Neural crest cell (in vitro differentiated cells): ENCODE measurements around the gene SHISA8. TPM values are rescaled to one million over a fixed set of nuclear protein-coding genes. Genes with fewer than 3 reads are reported as not detected.
A peak's percentile ranks its signal among the peaks of the same experiment; 100 is the strongest.

ENCODE experiments used
- DNase-seq: peaks from one replicate; pipeline ENCODE4 v3.0.0; 2021; ENCODE audit warnings: low read depth, mixed read lengths, low spot score
- H3K27ac Mint-ChIP-seq: one replicate; pipeline ENCODE4 v1.8.0; 2021; ENCODE audit warnings: mild to moderate bottlenecking, mixed read lengths; ENCODE audit not compliant: unreplicated experiment
- H3K27me3 Mint-ChIP-seq: 2 replicates; pipeline ENCODE4 v1.8.0; 2021; ENCODE audit warnings: low read depth, mild to moderate bottlenecking, mixed read lengths
- H3K36me3 Mint-ChIP-seq: 2 replicates; pipeline ENCODE4 v1.8.0; 2021; ENCODE audit warnings: low read depth, mild to moderate bottlenecking, mixed read lengths
- H3K4me1 Mint-ChIP-seq: 2 replicates; pipeline ENCODE4 v1.8.0; 2021; ENCODE audit warnings: mixed read lengths
- H3K4me3 Mint-ChIP-seq: one replicate; pipeline ENCODE4 v1.8.0; 2021; ENCODE audit warnings: mild to moderate bottlenecking, mixed read lengths
- H3K9me3 Mint-ChIP-seq: 2 replicates; pipeline ENCODE4 v1.8.0; 2021; ENCODE audit warnings: mixed read lengths
- CTCF ChIP-seq: fragments of 200-600 bp; sonication (generic); conservative IDR thresholded peaks from 2 replicates; pipeline ENCODE4 v1.5.0; 2021; ENCODE audit warnings: antibody characterized with exemption, mild to moderate bottlenecking
- total RNA-seq: library from RNA; stranded (reverse); gene quantifications from 2 replicates; pipeline ENCODE4 v1.2.1, GENCODE V29; 2021

Gene SHISA8
- total RNA-seq, 1 donor from 2014 or later = 0.19 TPM

DNA sequence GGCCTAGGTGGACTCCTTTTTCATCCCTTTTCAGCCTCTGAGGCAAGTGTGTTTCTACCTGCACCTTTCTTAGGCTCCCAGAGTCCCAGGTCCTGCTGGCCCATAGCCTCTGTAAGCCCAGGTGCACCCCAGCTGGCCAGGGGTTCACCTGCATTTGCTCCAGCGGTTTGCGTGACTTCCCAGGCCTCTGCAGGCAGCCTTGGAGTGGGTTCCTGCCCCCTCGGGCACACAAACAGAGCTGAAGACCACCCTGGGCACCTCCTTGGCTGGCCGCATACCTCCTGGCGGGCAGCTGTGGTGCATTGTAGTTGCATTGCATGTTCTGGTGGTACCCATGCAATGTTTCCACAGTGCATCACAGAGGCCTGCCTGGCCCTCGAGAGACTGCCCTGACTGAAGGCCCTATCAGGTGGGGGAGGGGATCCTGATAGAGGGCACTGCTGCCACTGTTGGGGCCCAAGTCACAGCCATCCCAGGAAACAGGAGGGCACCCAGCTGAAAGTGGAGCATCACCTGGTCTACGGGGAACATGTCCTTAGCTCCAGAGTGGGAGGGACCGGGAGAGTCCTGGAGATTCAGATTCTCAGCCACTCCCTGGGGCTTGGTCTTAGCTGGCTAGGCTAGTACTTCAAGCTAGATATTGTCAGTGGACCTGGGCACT lies 14.1 kb downstream of the SHISA8 start:
- Mint-ChIP-seq H3K27ac (no peak overlapping the region), H3K4me1 (no peaks in the 10 kb centered on the region), H3K4me3 (no peak overlapping the region), H3K27me3 (peaks cover 3% of the 10 kb centered on the region), H3K36me3 (peaks cover 7% of the 10 kb centered on the region), H3K9me3 (no peaks in the 10 kb centered on the region)
- no peak for DNase-seq
- TF ChIP-seq CTCF = no peak

- TF ChIP-seq CTCF = no peak
- H3K9me3 Mint-ChIP-seq = no peaks in the 10 kb centered on the region
- H3K4me1 Mint-ChIP-seq = no peaks in the 10 kb centered on the region
- DNase-seq = no peak
- H3K27ac Mint-ChIP-seq = no peak overlapping the region
- H3K36me3 Mint-ChIP-seq = peaks cover 5% of the 10 kb centered on the region
- H3K4me3 Mint-ChIP-seq = no peak overlapping the region
- H3K27me3 Mint-ChIP-seq = peaks cover 3% of the 10 kb centered on the region
These were observed 14.8 kb downstream of the SHISA8 start for GRCh38 chr22:41899992-41900651.

DNA sequence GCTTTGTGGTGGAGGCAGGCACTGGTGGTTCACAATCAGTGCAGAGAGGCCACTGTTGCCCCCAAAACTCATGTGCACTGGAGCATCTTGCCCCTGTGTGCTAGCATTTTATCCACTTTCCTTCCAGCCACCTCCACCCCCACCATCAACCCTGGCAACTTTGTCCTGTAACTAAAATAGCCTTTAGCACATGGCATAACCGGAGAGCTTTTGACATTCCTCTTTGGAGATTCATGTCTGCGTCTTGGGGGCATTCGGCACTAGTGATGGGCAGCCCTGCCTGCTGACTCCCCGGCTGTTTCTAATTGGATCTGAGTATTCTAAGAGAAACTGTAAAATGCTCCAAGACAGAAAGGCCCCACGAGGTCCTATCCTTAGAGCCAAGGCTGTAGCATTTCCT lies 15.8 kb downstream of the SHISA8 start:
- Mint-ChIP-seq H3K4me1 (no peaks in the 10 kb centered on the region), H3K36me3 (peaks cover 3% of the 10 kb centered on the region), H3K27ac (no peak overlapping the region), H3K4me3 (no peak overlapping the region), H3K9me3 (no peaks in the 10 kb centered on the region), H3K27me3 (peaks cover 2% of the 10 kb centered on the region)
- TF ChIP-seq CTCF = no peak
- DNase-seq = no peak

DNA sequence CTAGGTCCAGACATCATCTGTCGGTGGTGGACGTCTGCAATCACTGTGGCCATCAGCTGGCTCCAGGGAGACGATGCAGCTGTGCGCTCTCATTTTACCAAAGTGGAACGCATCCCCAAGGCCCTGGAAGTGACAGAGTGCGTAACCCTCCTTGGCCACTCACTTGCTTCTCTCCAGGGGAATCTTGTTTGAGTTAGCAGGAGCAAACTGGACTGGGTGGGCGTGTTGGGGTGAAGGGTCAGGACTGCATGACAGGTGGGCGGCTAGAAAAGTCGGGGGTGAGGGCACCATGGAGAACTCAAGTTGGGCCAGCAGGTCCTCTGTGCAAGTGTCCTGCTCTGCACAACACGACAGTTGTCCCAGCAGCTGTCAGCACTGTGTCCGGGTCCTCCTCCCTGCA lies 16.2 kb downstream of the SHISA8 start:
- H3K27me3 Mint-ChIP-seq = no peaks in the 10 kb centered on the region
- H3K4me3 Mint-ChIP-seq = no peak overlapping the region
- no peaks in the 10 kb centered on the region for H3K4me1 Mint-ChIP-seq
- TF ChIP-seq CTCF = no peak
- peaks cover 2% of the 10 kb centered on the region for H3K36me3 Mint-ChIP-seq
- no peak for DNase-seq
- no peaks in the 10 kb centered on the region for H3K9me3 Mint-ChIP-seq
- no peak overlapping the region for H3K27ac Mint-ChIP-seq

DNA sequence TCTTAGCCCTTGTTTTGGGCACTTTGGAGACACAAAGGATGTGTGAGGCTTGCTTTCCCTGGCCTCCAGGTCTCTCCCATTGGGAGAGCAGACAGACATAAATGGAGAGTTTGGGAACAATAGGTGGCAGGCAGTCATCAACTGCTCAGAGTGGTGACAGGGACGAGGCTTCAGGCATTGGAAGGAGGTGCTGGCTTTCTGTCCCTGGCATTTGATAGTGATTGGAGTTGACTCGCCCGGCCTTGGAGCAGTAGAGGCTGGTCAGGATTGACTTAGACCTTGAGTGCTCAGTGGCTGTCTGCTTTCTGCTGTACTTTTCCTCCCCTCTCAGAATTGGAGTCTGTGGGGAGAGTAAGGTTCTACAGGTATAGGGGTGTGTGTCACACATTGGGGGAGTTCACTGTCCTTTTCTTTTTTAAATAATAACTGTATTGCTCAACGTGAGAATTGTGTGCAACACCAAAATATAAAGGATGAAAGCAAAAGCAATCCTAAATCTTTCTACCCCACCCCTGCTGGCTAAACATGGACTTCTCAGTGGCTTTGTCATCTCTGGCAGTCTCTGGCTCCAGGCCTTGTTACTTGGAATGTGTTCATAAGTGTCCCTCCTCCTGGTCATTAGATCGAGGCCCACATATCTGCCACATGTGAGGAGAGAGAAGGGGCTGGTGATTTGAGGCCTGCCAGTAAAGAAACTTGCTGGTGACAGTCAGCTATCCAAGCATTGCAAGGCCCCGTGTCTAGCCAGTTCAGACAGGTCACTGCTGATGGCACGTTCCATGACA lies 21.1 kb downstream of the SHISA8 start:
- Mint-ChIP-seq H3K9me3 (no peaks in the 10 kb centered on the region), H3K4me3 (no peak overlapping the region), H3K27ac (peak overlapping the region; percentile 27), H3K36me3 (peaks cover 7% of the 10 kb centered on the region), H3K4me1 (no peaks in the 10 kb centered on the region), H3K27me3 (no peaks in the 10 kb centered on the region)
- no peak for DNase-seq
- no peak for TF ChIP-seq CTCF
